Iris pigment epithelial cell (primary cell): ENCODE data around the gene ZNF385C.
"Not testable (repeated sequence)": the region's sequence is repeated elsewhere in the genome, so short reads cannot be mapped to it uniquely, and the experiment has no call there.

Experiments
- DNase-seq: peaks from one replicate; pipeline ENCODE4 v3.0.0-alpha.2; 2011; ENCODE audit warnings: low read depth

Gene ZNF385C

GRCh38 chr17:42050393-42051012 lies 47.8 kb downstream of the ZNF385C start, which contains the start of gene C17orf113:
Gene C17orf113, minus strand, starts transcription at chr17:42050601. Its CDS starts 7,225 bp downstream, at chr17:42043376.
- no peak for DNase-seq

GRCh38 chr17:42049834-42050392 lies 48.4 kb downstream of the ZNF385C start:
- no peak for DNase-seq

- DNase-seq: no peak
These were observed 50.9 kb downstream of the ZNF385C start for GRCh38 chr17:42047343-42047742.

- DNase-seq: no peak
These were observed 52.6 kb downstream of the ZNF385C start for GRCh38 chr17:42045719-42046118.

- DNase-seq: no peak
These were observed 55.5 kb downstream of the ZNF385C start for GRCh38 chr17:42042598-42043319.

GRCh38 chr17:42041619-42042018 lies 56.7 kb downstream of the ZNF385C start:
- DNase-seq: no peak

- no peak for DNase-seq
These were observed 57.5 kb downstream of the ZNF385C start for GRCh38 chr17:42040818-42041217.

- no peak for DNase-seq
These were observed 58.2 kb downstream of the ZNF385C start for GRCh38 chr17:42039794-42040763.

GRCh38 chr17:42038221-42038973 lies 59.9 kb downstream of the ZNF385C start:
- DNase-seq: no peak

- no peak for DNase-seq
These were observed 64.2 kb downstream of the ZNF385C start for GRCh38 chr17:42034059-42034458.

GRCh38 chr17:42031584-42031983 lies 66.7 kb downstream of the ZNF385C start:
- DNase-seq: no peak

GRCh38 chr17:42028791-42029127 lies 69.5 kb downstream of the ZNF385C start:
- DNase-seq: no peak

- DNase-seq: no peak
These were observed 70.1 kb downstream of the ZNF385C start for GRCh38 chr17:42027961-42028790.

- no peak for DNase-seq
These were observed 70.7 kb downstream of the ZNF385C start for GRCh38 chr17:42027590-42027889.

GRCh38 chr17:42026857-42027589 lies 71.2 kb downstream of the ZNF385C start:
- DNase-seq: no peak

- DNase-seq: no peak
These were observed 72.3 kb downstream of the ZNF385C start for GRCh38 chr17:42025936-42026335.

GRCh38 chr17:42025191-42025579 lies 73.1 kb downstream of the ZNF385C start:
- DNase-seq: no peak

- peak; percentile 41 for DNase-seq
These were observed 74.5 kb downstream of the ZNF385C start for GRCh38 chr17:42023524-42024349.

- not testable (repeated sequence) for DNase-seq
These were observed 77.4 kb downstream of the ZNF385C start for GRCh38 chr17:42020845-42021244.
